ENCODE measurements around the gene AGPAT4.
"Not testable (repeated sequence)": the region's sequence is repeated elsewhere in the genome, so short reads cannot be mapped to it uniquely, and the experiment has no call there.

The AGPAT4 gene

GRCh38 chr6:161225681-161226008 is 48.2 kb downstream of the AGPAT4 start:
- no peaks in the 10 kb centered on the region for H3K9me3 ChIP-seq
- H3K4me1 ChIP-seq, result no peaks in the 10 kb centered on the region
- no peaks in the 10 kb centered on the region for H3K36me3 ChIP-seq
- TF ChIP-seq, protein P1, sequence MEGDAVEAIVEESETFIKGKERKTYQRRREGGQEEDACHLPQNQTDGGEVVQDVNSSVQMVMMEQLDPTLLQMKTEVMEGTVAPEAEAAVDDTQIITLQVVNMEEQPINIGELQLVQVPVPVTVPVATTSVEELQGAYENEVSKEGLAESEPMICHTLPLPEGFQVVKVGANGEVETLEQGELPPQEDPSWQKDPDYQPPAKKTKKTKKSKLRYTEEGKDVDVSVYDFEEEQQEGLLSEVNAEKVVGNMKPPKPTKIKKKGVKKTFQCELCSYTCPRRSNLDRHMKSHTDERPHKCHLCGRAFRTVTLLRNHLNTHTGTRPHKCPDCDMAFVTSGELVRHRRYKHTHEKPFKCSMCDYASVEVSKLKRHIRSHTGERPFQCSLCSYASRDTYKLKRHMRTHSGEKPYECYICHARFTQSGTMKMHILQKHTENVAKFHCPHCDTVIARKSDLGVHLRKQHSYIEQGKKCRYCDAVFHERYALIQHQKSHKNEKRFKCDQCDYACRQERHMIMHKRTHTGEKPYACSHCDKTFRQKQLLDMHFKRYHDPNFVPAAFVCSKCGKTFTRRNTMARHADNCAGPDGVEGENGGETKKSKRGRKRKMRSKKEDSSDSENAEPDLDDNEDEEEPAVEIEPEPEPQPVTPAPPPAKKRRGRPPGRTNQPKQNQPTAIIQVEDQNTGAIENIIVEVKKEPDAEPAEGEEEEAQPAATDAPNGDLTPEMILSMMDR (IDR thresholded peaks at IDR 0.05), result no peak
- no peaks in the 10 kb centered on the region for H3K27me3 ChIP-seq
- intact Hi-C loops (cut with DNase I; ENCODE audit: low total_unique reads), result no loop called here
- no peak overlapping the region for H3K4me3 ChIP-seq
- H3K27ac ChIP-seq, result no peak overlapping the region
- DNase-seq, result no peak

- H3K27ac ChIP-seq; H3K9me3 ChIP-seq; H3K27me3 ChIP-seq; H3K4me1 ChIP-seq; DNase-seq; H3K36me3 ChIP-seq; H3K4me3 ChIP-seq; intact Hi-C loops (cut with DNase I; ENCODE audit: low total_unique reads): not testable (repeated sequence)
These were observed 48.7 kb downstream of the AGPAT4 start for GRCh38 chr6:161224951-161225680.

DNA sequence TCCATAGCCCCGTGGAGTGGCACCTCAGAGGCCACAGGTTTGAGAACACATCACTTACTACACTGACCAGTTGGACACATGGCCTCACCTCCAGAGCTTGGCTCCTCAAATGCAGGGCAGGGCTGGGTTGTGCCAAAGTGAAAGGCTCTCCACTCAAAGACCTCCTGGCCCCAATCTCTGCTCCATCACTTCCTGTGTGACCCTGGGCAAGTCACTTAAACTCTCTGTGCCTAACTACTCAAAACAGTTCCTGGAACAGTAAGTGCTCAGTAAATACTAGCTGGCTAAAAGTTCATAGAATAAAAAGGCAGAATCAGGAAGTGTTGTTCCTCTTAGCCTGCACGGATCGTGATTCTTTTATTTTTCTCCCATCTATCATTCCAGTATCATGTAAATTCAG is 50.2 kb downstream of the AGPAT4 start:
- intact Hi-C loops (cut with DNase I; ENCODE audit: low total_unique reads), result no loop called here
- Histone ChIP-seq H3K27ac (no peak overlapping the region), H3K4me1 (no peaks in the 10 kb centered on the region), H3K4me3 (no peak overlapping the region), H3K9me3 (no peaks in the 10 kb centered on the region), H3K27me3 (no peaks in the 10 kb centered on the region), H3K36me3 (no peaks in the 10 kb centered on the region)
- TF ChIP-seq, protein P1 (IDR thresholded peaks at IDR 0.05), result no peak
- no peak for DNase-seq

DNA sequence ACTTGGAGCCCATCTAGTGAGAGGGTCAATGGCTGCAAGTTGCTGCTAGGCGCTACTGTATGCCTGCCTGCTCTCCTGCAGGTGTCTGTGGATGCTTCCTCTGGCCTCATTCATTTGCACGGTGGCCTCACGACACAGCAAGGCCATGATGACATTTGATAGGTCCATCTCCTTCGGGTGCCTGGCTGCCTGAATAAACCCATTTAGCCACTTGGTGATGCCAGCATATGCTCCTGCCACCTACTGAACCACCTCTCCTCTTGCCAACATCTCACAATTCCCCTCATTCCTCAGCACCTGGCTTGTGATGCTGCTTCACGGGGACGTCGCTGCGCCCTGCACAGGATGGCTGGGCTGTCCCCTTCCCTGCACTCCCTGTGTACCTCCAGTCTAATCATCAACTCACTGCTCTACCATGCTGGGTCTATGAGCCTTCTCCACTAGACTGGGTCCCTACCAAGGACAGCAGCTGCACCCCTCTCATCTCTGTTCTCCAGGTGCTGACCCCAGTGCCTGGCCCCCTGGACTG is 51.1 kb downstream of the AGPAT4 start:
- TF ChIP-seq, protein P1 (IDR thresholded peaks at IDR 0.05), result no peak
- H3K9me3 ChIP-seq, result no peaks in the 10 kb centered on the region
- no peaks in the 10 kb centered on the region for H3K27me3 ChIP-seq
- no peak overlapping the region for H3K27ac ChIP-seq
- DNase-seq, result no peak
- H3K36me3 ChIP-seq, result no peaks in the 10 kb centered on the region
- no peak overlapping the region for H3K4me3 ChIP-seq
- no peaks in the 10 kb centered on the region for H3K4me1 ChIP-seq
- intact Hi-C loops (cut with DNase I; ENCODE audit: low total_unique reads), result no loop called here

- Histone ChIP-seq H3K4me3 (no peak overlapping the region), H3K9me3 (no peaks in the 10 kb centered on the region), H3K4me1 (no peaks in the 10 kb centered on the region), H3K27me3 (no peaks in the 10 kb centered on the region), H3K27ac (no peak overlapping the region), H3K36me3 (peaks cover 0 to 5% (median 4%) of the 10 kb centered on the region in 3 donors)
- intact Hi-C loops (cut with DNase I; ENCODE audit: low total_unique reads), result no loop called here
- TF ChIP-seq, protein P1 (IDR thresholded peaks at IDR 0.05), result no peak
- DNase-seq, result no peak
These were observed 53.5 kb downstream of the AGPAT4 start for GRCh38 chr6:161220346-161220745.

DNA sequence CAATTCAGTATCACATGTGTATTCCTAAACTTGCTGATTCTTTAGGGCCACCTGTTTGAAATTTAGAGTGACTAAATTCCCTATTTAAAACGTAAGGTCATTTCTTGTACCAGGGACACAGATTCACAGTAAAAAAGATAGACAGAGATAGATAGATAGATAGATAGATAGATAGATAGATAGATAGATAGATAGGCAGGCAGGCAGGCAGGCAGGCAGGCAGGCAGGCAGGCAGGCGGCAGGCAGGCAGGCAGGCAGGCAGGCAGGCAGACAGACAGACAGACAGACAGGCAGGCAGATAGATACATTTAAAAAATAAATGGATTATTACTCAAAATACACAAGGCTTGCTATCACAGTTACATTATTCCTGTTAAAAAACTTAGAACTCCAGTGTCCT is 54.2 kb downstream of the AGPAT4 start:
- Histone ChIP-seq H3K4me1 (no peaks in the 10 kb centered on the region), H3K27ac (no peak overlapping the region), H3K27me3 (no peaks in the 10 kb centered on the region), H3K4me3 (no peak overlapping the region), H3K9me3 (no peaks in the 10 kb centered on the region), H3K36me3 (peaks cover 0 to 5% (median 4%) of the 10 kb centered on the region in 3 donors)
- no peak for DNase-seq
- TF ChIP-seq, protein P1 (IDR thresholded peaks at IDR 0.05), result no peak
- intact Hi-C loops (cut with DNase I; ENCODE audit: low total_unique reads), result no loop called here

Data from tibial artery (tissue), 4 donors.